GDM1 (cell line): ENCODE measurements around the gene RSPH10B2.
"Not testable (repeated sequence)": the region's sequence is repeated elsewhere in the genome, so short reads cannot be mapped to it uniquely, and the experiment has no call there.

Experiments
- DNase-seq: peaks from one replicate; lab custom pipeline; 2025; lab: John Stamatoyannopoulos, UW

Gene RSPH10B2

GRCh38 chr7:6753964-6754363 is at the start of gene RSPH10B2:
RSPH10B2 (plus strand) TSS chr7:6754103; CDS start chr7:6757678, 3,575 bp downstream.
- DNase-seq = not testable (repeated sequence)

DNA sequence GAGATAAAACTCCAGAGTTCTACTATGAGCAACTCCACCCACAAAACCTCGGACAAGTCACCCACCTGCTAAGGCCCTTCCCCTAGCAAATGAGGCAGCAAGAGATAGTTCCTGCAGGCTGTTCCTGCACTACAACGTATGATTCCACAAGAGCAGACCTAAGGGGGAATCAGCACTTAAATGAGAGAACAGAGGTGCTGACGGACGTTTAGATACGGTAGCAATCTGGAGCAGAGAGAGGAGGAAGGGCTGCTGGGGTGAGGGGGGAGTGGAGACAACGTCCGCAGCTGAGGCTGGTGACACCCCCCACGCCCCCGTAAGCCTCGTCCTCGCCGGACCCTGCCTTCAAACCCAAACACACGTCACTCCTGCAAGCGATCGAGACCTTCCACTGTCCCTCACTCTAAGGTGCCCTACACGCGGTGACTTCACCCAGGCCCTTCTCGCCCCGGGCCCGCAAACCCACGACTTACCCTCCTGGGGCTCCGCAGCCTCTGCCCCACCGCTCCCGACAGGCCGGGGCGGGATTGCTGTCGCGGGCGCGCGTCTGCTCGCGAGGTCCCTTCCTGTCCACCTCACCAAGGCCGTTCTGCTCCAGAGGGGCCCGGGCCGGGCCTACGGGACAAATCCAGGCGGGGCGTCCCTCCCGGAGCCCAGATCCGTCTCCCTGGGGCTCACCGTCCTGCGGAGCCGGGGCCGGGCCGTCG is 47.8 kb upstream of the RSPH10B2 start:
- no peak for DNase-seq

GRCh38 chr7:6706666-6707407 is 47.1 kb upstream of the RSPH10B2 start, which contains the start of gene ZNF12:
ZNF12 (minus strand) TSS chr7:6706947; CDS start chr7:6705173, 1,774 bp downstream.
- peak; percentile 93 for DNase-seq

DNA sequence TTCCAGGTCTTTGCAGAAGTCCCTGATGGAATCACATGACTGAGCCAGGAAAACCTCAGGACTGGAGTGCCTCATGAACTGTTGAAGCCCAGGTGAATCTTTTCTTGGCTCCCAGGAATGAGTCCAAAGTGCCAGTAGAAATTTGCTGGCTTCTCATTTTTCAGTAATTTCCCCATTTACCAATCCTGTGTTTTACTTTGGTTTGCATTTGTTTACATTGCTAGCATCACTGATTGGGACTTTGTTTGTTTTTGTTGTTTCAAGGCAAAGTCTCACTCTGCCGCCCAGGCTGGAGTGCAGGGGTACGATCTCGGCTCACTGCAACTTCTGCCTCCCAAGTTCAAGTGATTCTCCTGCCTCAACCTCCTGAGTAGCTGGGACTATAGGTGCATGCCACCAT is 45.6 kb upstream of the RSPH10B2 start:
- DNase-seq = no peak

DNA sequence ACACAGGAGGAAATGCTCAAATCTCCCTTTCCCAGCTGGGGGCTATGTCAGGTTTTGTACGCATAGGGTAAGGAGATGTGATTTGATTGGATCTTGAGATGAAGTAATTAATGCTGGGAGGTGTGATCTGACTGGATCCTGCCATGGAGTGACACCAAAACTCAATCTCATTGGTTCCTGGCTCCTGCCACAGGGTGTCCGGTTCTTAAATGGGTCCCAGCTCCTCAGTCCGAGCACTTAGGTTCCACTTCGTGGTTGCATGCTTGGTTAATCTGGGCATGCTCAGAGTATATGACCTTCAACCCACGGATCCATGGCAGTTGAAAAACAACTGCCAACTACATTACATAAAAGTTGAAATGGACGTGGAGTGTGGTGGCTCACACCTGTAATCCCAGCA is 44.1 kb upstream of the RSPH10B2 start:
- DNase-seq = no peak

- no peak for DNase-seq
These were observed 39.5 kb upstream of the RSPH10B2 start for GRCh38 chr7:6714360-6714759.

DNA sequence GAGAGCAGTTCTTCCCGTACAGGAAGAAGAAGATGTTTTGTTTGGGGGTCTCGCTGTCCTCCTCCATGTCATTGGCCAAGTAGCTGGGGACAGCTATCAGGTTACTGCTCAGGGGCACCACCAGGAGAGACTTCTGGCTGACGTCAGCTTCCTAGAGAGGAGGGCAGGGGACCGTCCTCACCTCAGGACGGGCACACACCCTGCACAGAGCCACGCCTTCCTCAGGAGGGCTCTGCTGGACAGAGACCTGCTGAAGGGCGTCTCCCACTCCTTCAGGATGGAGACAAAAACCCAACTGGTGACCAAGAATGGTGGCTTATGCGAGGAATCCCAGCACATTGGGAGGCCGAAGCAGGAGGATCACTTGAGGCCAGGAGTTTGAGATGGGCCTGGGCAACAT is 38.0 kb upstream of the RSPH10B2 start:
- DNase-seq = not testable (repeated sequence)

- DNase-seq = no peak
These were observed 35.8 kb upstream of the RSPH10B2 start for GRCh38 chr7:6718124-6718523.

DNA sequence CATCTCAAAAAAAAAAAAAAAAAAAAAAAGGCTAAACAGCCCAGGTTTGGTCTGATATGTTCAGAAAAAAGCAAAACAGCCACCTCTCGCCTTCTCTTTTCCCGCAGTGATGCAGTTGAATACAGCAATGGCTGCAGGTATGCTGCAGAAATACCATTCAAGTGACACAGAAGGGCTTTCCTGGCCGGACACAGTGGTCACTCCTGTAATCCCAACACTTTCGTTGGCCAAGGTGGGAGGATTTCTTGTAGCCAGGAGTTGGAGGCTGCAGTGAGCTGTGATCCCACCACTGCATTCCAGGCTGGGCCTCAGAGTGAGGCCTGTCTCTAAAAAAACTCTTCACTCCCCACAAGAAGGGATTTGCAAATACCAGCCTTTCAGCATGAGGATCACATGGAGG is 29.6 kb upstream of the RSPH10B2 start:
- DNase-seq = not testable (repeated sequence)

- DNase-seq = peak; percentile 49
These were observed 28.9 kb upstream of the RSPH10B2 start for GRCh38 chr7:6725003-6725402.

DNA sequence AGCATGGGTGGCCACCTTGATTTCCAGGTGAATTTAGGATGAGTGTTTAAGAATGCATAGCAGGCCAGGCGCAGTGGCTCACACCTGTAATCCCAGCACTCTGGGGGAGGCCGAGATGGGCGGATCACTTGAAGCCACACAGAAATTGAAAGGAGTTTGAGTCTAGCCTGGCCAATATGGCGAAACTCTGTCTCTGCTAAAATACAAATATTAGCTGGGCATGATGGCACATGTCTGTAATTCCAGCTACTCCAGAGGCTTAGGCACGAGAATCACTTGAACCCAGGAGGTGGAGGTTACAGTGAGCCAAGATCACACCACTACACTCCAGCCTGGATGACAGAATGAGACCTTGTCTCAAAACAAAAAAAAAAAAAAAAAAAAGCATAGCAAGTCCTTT is 27.6 kb upstream of the RSPH10B2 start:
- DNase-seq = not testable (repeated sequence)

DNA sequence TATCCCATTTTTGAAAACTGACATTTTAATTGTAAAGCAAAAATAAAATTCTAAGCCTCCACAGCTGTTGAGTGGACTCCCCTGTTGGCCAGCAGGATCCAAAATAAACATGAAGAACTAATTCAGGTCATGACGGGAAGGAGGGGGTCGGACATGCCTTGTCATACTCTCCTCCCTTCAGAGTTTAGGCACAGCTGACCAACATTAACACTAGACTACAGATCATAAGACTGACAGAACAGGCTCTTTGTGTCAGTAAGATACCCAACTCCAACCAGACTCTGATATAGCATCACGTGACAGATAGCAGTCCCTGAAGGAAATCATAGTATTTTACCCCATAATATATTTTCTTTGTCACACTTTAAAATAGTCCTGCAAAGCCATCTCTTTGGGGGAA is 26.2 kb upstream of the RSPH10B2 start:
- DNase-seq = no peak

DNA sequence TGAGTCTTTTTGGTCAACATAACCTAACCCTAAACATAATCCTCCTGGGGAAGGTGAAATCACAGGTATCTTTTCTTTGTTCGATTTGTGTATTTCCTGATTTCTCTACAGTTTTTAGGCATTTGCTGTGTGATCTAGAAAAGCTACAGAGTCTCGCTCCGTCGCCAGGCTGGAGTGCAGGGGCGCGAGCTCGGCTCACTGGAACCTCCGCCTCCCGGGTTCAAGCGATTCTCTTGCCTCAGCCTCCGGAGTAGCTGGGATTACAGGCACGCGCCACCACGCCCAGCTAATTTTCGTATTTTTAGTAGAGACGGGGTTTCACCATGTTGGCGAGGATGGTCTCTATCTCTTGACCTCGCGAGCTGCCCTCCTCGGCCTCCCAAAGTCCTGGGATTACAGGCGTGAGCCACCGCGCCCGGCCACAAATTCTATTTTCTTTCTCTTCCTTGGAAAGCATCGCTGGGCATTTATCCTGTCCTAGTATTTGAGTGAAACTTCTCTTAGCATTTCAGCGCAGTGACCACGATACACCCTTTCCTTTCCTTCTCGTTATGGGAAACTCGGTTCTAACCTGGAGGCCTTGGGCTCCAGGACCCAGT is 24.9 kb upstream of the RSPH10B2 start:
- not testable (repeated sequence) for DNase-seq

- DNase-seq = peak; percentile 74
These were observed 24.2 kb upstream of the RSPH10B2 start for GRCh38 chr7:6729492-6730342.

GRCh38 chr7:6730343-6730633 is 23.6 kb upstream of the RSPH10B2 start:
- no peak for DNase-seq

DNA sequence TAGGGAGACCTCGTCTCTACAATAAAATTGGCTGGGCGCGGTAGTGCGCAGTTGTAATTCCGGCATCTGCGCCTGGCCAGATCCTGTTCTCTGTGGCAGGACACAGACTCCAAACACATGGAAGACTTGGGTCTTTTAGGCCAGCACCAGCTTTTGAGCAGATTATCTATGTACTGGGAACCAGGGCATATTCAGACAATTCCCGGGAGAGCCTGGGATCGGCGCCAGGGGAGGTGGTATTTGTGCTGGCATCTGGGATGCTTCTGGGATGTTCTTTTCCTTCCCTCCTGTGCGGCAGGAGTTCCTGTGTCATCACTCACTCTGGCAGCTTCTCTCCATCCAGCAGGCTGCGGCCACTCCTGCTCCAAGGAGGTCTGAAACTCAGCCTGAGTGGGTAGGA is 15.5 kb upstream of the RSPH10B2 start:
- DNase-seq = not testable (repeated sequence)

- DNase-seq = not testable (repeated sequence)
These were observed 9.3 kb upstream of the RSPH10B2 start for GRCh38 chr7:6744410-6745100.

GRCh38 chr7:6749335-6749734 is 4.6 kb upstream of the RSPH10B2 start:
- not testable (repeated sequence) for DNase-seq

DNA sequence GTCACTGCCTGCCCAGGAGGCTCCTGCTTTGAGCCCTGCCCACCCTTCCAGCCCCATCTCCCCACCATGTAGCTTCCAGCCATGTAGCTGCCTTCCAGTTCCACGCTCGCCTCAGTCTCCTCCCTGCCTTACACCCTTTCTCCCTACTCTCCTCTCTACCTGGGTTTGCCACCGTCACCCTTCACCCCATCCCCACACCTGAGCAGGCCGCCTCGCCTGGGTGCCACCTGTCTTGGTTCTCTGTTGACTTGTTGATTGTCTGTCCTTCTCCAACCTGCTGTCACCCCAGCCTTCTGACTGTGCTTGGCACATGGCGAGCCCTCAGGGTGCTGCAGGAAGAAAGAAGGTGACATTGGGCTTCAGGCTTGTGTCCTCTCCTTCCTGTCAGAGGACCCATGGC is 3.7 kb upstream of the RSPH10B2 start:
- DNase-seq = not testable (repeated sequence)

DNA sequence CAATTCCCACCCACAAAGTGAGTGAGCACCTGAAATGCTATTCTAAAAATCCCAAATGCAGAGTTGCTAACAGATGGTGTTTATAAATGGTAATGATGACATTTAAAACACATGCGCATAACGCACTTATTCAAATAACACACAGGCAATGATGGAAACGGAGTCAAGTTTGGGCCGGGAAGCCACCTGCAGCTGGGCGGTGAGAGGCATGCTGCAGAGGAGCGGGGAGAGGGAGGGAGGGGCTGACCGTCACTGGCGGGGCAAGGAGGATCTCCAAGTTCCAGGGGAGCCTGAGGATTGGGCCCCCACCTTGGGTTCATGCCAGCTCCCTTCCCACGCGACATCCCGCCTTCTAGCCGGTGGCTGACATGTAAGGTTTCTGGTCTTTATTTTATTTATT is 7.3 kb downstream of the RSPH10B2 start:
- DNase-seq = not testable (repeated sequence)

DNA sequence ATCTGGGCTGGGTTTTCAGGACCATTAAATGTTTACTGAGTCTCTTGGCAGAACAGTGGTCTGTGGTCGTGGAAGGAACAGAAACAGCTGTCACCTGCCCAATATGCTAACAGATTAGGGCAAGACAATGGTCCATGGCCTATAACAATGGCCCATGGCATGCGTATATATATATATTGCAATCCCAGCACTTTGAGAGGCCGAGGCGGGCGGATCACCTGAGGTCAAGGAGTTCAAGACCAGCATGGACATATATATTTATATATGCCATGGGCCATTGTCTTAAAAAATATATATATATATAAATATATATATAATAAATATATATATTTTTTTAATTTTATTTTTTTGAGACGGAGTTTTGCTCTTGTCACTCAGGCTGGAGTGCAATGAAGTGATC is 27.7 kb downstream of the RSPH10B2 start:
- DNase-seq = not testable (repeated sequence)

- not testable (repeated sequence) for DNase-seq
These were observed 35.5 kb downstream of the RSPH10B2 start for GRCh38 chr7:6789353-6789752.
